WTC11 (cell line): Measurements from ENCODE around the gene ATP9A. TPM values are rescaled to one million over a fixed set of nuclear protein-coding genes. Genes with fewer than 3 reads are reported as not detected.

ENCODE experiments used
- ATAC-seq: fragments of 200-7000 bp; cut with Tn5 transposase; 2 replicates; pipeline ENCODE4 v1.10.0; 2021; ENCODE audit warnings: mild to moderate bottlenecking, moderate library complexity
- CTCF ChIA-PET: fragments of 300-600 bp; sonication (Branson Sonifier 250); formaldehyde crosslinking; loops from one replicate; lab custom pipeline; 2021; ENCODE audit warnings: antibody characterized with exemption; lab: Charles Lee
- POLR2A ChIA-PET: fragments of 350-600 bp; sonication (Branson Sonifier 250); formaldehyde crosslinking; loops from one replicate; lab custom pipeline; 2021; ENCODE audit warnings: antibody characterized with exemption; lab: Charles Lee
- DNase-seq: peaks from one replicate; pipeline ENCODE4 v3.0.0; 2021; ENCODE audit warnings: low spot score
- H3K27ac Mint-ChIP-seq: 2 replicates; pipeline ENCODE4 v1.8.0; 2021; ENCODE audit warnings: mixed read lengths
- H3K27me3 Mint-ChIP-seq: 2 replicates; pipeline ENCODE4 v1.8.0; 2021; ENCODE audit warnings: low read depth, mild to moderate bottlenecking, moderate library complexity, mixed read lengths
- H3K36me3 Mint-ChIP-seq: 2 replicates; pipeline ENCODE4 v1.8.0; 2021; ENCODE audit warnings: mixed read lengths
- H3K4me1 Mint-ChIP-seq: 2 replicates; pipeline ENCODE4 v1.8.0; 2022; ENCODE audit warnings: mixed read lengths
- H3K4me3 Mint-ChIP-seq: 2 replicates; pipeline ENCODE4 v1.8.0; 2021; ENCODE audit warnings: mild to moderate bottlenecking, moderate library complexity, mixed read lengths
- H3K9me3 Mint-ChIP-seq: 2 replicates; pipeline ENCODE4 v1.8.0; 2021; ENCODE audit warnings: mixed read lengths
- CREM ChIP-seq: sonication (generic); formaldehyde crosslinking; IDR thresholded peaks from 2 replicates; pipeline ENCODE4 v1.8.1; 2022; ENCODE audit warnings: mild to moderate bottlenecking, missing genetic modification reagents, moderate library complexity
- FOXP1 ChIP-seq: sonication (generic); formaldehyde crosslinking; IDR thresholded peaks from 2 replicates; pipeline ENCODE4 v1.8.0; 2022; ENCODE audit warnings: missing genetic modification reagents, mild to moderate bottlenecking, moderate library complexity, borderline replicate concordance
- HMGA2 ChIP-seq: fragments of 250-450 bp; sonication (Bioruptor Pico); IDR thresholded peaks from 2 replicates; pipeline ENCODE4 v1.4.0; 2021; ENCODE audit warnings: mild to moderate bottlenecking, moderate library complexity
- NFATC4 ChIP-seq: fragments of 250-450 bp; sonication (Bioruptor Pico); IDR thresholded peaks from 2 replicates; pipeline ENCODE4 v1.9.0; 2021; ENCODE audit warnings: mild to moderate bottlenecking
- TP53 ChIP-seq: sonication (generic); formaldehyde crosslinking; IDR thresholded peaks from 2 replicates; pipeline ENCODE4 v1.8.1; 2023; ENCODE audit warnings: mild to moderate bottlenecking, missing genetic modification reagents
- ZNF121 ChIP-seq: sonication (generic); formaldehyde crosslinking; IDR thresholded peaks from 2 replicates; pipeline ENCODE4 v1.8.0; 2023; ENCODE audit warnings: missing genetic modification reagents
- ZNF232 ChIP-seq: sonication (generic); formaldehyde crosslinking; IDR thresholded peaks from 2 replicates; pipeline ENCODE4 v1.8.0; 2022; ENCODE audit warnings: mild to moderate bottlenecking, missing genetic modification reagents
- ZNF263 ChIP-seq: sonication (generic); formaldehyde crosslinking; IDR thresholded peaks from 2 replicates; pipeline ENCODE4 v1.8.1; 2022; ENCODE audit warnings: low read depth, mild to moderate bottlenecking, moderate library complexity, missing genetic modification reagents
- ZNF317 ChIP-seq: sonication (generic); formaldehyde crosslinking; IDR thresholded peaks from 2 replicates; pipeline ENCODE4 v1.8.1; 2023; ENCODE audit warnings: low read depth, mild to moderate bottlenecking, moderate library complexity, missing genetic modification reagents, borderline replicate concordance
- ZNF671 ChIP-seq: fragments of 250-450 bp; sonication (Bioruptor Pico); IDR thresholded peaks from 2 replicates; pipeline ENCODE4 v1.8.0; 2021; ENCODE audit warnings: mild to moderate bottlenecking
- total RNA-seq: library from RNA; stranded (reverse); gene quantifications from 3 replicates; pipeline ENCODE4 v1.2.3, GENCODE V29; 2021
- TF ChIP-seq, protein P1 (sequence below): sonication (generic); formaldehyde crosslinking; IDR thresholded peaks from 2 replicates; pipeline ENCODE4 v1.8.1; 2022; ENCODE audit warnings: low read depth, mild to moderate bottlenecking, moderate library complexity, missing genetic modification reagents, borderline replicate concordance
- TF ChIP-seq, protein P2 (sequence below): fragments of 250-450 bp; sonication (Bioruptor Pico); IDR thresholded peaks from 2 replicates; pipeline ENCODE4 v2.1.2; 2022; ENCODE audit warnings: mild to moderate bottlenecking, moderate library complexity
- TF ChIP-seq, protein P3 (sequence below): sonication (generic); formaldehyde crosslinking; IDR thresholded peaks from 2 replicates; pipeline ENCODE4 v1.8.1; 2022; ENCODE audit warnings: mild to moderate bottlenecking, missing genetic modification reagents, moderate library complexity, borderline replicate concordance
- TF ChIP-seq, protein P4 (sequence below): sonication (generic); formaldehyde crosslinking; IDR thresholded peaks from 2 replicates; pipeline ENCODE4 v1.8.0; 2022; ENCODE audit warnings: mild to moderate bottlenecking, missing genetic modification reagents
- TF ChIP-seq, protein P5 (sequence below): sonication (generic); formaldehyde crosslinking; IDR thresholded peaks from 2 replicates; pipeline ENCODE4 v1.8.0; 2023; ENCODE audit warnings: mild to moderate bottlenecking, missing genetic modification reagents

The ATP9A gene
- total RNA-seq, 1 experiment from 2014 or later: 5.0 TPM

DNA sequence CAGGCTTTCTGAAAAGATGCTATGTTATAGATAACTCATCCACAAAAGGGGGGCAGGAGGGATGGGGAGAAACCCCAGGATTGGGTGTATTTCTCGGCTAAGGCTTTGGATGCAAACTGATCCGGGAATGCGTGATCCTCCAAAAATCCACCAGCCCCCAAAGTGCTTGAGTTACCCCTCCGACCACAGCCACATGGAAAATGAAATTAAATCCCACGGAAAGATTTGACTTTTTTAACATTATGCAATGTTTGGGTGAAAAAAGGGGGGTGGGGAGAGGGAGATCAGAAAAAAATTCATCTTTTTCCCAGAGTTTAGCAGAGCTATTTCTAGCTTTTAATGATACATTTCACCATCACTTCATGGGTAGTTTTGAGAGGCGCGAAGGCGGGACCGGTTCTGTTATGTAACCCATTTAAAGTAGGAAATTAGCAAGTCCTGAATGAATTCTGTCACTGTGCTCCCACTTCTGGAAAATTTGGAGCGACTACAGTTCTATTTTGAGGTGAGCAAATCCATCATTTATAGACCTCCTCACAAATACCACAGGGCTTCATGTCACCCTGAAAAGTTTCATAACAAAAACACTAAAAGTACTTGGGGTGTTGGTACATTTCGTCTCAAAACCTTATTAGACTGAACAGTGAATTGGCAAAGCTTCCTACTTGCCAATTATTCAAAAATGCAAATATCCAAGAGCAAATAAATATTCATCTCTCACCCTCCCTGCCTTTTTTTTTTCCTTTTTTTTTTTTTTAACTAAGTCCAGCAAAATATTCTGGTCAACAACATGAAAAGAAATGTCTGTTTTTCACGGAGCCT, 173.7 kb downstream of the ATP9A start:
- Mint-ChIP-seq H3K4me3 (no peak overlapping the region), H3K27ac (no peak overlapping the region), H3K4me1 (peaks cover 40% of the 10 kb centered on the region), H3K27me3 (no peaks in the 10 kb centered on the region; the same call in 1 of the 2 replicates), H3K9me3 (no peaks in the 10 kb centered on the region; the same call in 1 of the 2 replicates), H3K36me3 (no peaks in the 10 kb centered on the region)
- no peak for TF ChIP-seq ZNF121 (CRISPR knock-in tag)
- TF ChIP-seq, protein P1, sequence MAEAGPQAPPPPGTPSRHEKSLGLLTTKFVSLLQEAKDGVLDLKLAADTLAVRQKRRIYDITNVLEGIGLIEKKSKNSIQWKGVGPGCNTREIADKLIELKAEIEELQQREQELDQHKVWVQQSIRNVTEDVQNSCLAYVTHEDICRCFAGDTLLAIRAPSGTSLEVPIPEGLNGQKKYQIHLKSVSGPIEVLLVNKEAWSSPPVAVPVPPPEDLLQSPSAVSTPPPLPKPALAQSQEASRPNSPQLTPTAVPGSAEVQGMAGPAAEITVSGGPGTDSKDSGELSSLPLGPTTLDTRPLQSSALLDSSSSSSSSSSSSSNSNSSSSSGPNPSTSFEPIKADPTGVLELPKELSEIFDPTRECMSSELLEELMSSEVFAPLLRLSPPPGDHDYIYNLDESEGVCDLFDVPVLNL (CRISPR knock-in tag): no peak
- TF ChIP-seq FOXP1 (CRISPR knock-in tag): no peak
- no peak for TF ChIP-seq HMGA2 (CRISPR knock-in tag)
- TF ChIP-seq ZNF232: no peak
- no peak for DNase-seq
- POLR2A ChIA-PET: interaction anchor here (0.7 to 1.0 kb wide), 2 partner anchors 227 to 607 kb away, joined by 3 to 6 read pairs; no protein-coding TSS in a partner anchor
- CTCF ChIA-PET: interaction anchor here (0.5 to 4.9 kb wide), 45 partner anchors 11 to 801 kb away, joined by 3 to 100 read pairs (median 5); partner anchors contain the start of gene NFATC2
- ATAC-seq: no peak

DNA sequence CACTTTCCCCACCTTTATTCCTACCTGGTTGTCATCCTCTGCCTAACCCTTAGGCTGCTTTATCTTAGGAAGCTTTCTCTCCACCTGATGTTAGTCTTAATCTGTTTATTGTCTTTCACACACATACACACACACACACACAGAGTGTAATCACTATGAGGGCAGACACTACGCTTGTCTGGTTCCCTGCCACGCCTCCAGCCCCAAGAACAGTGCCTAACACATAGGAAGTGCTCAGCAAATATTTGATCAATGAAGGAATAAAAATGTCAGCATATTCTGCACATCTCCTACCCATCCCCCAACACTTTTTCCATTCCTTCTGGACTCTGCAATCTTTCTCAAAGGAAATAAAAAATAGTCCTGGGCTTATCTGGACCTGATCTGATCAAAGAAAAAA, 174.6 kb downstream of the ATP9A start:
- POLR2A ChIA-PET: no interaction called here
- Mint-ChIP-seq H3K36me3 (no peaks in the 10 kb centered on the region), H3K27me3 (no peaks in the 10 kb centered on the region; the same call in 1 of the 2 replicates), H3K9me3 (no peaks in the 10 kb centered on the region; the same call in 1 of the 2 replicates), H3K27ac (no peak overlapping the region), H3K4me3 (no peak overlapping the region), H3K4me1 (peaks cover 38% of the 10 kb centered on the region)
- CTCF ChIA-PET: interaction anchor here (0.7 to 2.0 kb wide), 2 partner anchors 51 to 601 kb away, joined by 3 to 7 read pairs; partner anchors contain the start of gene NFATC2
- ATAC-seq: no peak
- TF ChIP-seq, protein P2, sequence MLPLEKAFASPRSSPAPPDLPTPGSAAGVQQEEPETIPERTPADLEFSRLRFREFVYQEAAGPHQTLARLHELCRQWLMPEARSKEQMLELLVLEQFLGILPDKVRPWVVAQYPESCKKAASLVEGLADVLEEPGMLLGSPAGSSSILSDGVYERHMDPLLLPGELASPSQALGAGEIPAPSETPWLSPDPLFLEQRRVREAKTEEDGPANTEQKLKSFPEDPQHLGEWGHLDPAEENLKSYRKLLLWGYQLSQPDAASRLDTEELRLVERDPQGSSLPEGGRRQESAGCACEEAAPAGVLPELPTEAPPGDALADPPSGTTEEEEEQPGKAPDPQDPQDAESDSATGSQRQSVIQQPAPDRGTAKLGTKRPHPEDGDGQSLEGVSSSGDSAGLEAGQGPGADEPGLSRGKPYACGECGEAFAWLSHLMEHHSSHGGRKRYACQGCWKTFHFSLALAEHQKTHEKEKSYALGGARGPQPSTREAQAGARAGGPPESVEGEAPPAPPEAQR: no peak
- TF ChIP-seq, protein P3, sequence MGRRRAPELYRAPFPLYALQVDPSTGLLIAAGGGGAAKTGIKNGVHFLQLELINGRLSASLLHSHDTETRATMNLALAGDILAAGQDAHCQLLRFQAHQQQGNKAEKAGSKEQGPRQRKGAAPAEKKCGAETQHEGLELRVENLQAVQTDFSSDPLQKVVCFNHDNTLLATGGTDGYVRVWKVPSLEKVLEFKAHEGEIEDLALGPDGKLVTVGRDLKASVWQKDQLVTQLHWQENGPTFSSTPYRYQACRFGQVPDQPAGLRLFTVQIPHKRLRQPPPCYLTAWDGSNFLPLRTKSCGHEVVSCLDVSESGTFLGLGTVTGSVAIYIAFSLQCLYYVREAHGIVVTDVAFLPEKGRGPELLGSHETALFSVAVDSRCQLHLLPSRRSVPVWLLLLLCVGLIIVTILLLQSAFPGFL (CRISPR knock-in tag): no peak
- TF ChIP-seq, protein P4, sequence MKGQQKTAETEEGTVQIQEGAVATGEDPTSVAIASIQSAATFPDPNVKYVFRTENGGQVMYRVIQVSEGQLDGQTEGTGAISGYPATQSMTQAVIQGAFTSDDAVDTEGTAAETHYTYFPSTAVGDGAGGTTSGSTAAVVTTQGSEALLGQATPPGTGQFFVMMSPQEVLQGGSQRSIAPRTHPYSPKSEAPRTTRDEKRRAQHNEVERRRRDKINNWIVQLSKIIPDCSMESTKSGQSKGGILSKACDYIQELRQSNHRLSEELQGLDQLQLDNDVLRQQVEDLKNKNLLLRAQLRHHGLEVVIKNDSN (CRISPR knock-in tag): no peak
- TF ChIP-seq TP53 (CRISPR knock-in tag) (no peak), ZNF671 (CRISPR knock-in tag) (no peak), CREM (CRISPR knock-in tag) (no peak), ZNF263 (no peak)
- TF ChIP-seq, protein P5, sequence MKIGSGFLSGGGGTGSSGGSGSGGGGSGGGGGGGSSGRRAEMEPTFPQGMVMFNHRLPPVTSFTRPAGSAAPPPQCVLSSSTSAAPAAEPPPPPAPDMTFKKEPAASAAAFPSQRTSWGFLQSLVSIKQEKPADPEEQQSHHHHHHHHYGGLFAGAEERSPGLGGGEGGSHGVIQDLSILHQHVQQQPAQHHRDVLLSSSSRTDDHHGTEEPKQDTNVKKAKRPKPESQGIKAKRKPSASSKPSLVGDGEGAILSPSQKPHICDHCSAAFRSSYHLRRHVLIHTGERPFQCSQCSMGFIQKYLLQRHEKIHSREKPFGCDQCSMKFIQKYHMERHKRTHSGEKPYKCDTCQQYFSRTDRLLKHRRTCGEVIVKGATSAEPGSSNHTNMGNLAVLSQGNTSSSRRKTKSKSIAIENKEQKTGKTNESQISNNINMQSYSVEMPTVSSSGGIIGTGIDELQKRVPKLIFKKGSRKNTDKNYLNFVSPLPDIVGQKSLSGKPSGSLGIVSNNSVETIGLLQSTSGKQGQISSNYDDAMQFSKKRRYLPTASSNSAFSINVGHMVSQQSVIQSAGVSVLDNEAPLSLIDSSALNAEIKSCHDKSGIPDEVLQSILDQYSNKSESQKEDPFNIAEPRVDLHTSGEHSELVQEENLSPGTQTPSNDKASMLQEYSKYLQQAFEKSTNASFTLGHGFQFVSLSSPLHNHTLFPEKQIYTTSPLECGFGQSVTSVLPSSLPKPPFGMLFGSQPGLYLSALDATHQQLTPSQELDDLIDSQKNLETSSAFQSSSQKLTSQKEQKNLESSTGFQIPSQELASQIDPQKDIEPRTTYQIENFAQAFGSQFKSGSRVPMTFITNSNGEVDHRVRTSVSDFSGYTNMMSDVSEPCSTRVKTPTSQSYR (CRISPR knock-in tag): no peak
- no peak for DNase-seq

DNA sequence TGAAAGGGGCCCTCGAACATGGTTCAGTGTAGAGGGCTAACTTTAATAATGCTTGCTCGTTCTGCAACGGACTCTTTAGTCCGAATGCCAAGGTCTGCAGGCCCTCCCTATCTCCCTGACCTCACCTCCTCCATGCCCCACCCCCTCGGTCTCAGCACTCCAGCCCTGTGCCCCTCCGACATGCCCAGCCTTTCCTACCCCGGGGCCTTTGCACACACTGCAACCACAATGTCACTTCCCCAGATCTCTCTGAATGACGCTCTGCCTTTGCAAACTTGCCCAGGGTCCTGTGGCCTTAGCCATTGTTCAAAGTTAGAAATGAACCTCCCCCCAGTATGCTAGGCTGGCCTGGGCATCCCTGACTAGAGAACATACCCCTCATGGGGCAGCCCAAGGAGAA, 175.6 kb downstream of the ATP9A start:
- H3K4me3 Mint-ChIP-seq: no peak overlapping the region
- no peaks in the 10 kb centered on the region for H3K36me3 Mint-ChIP-seq
- H3K27ac Mint-ChIP-seq: no peak overlapping the region
- TF ChIP-seq NFATC4 (CRISPR knock-in tag) (no peak), ZNF317 (CRISPR knock-in tag) (no peak)
- no peaks in the 10 kb centered on the region; the same call in 1 of the 2 replicates for H3K9me3 Mint-ChIP-seq
- H3K27me3 Mint-ChIP-seq: no peaks in the 10 kb centered on the region
- peaks cover 28% of the 10 kb centered on the region for H3K4me1 Mint-ChIP-seq
- ATAC-seq (no peak), DNase-seq (no peak)
- CTCF ChIA-PET: interaction anchor here (0.7 to 1.9 kb wide), 3 partner anchors 16 to 206 kb away, joined by 3 to 9 read pairs (median 4); no protein-coding TSS in a partner anchor
- POLR2A ChIA-PET: no interaction called here
